Measurements from ENCODE around the gene ADRB2.
"Not testable (repeated sequence)": the region's sequence is repeated elsewhere in the genome, so short reads cannot be mapped to it uniquely, and the experiment has no call there.

Gene ADRB2

GRCh38 chr5:148826053-148826738 lies at the start of gene ADRB2:
TSS of gene ADRB2 (plus strand) at chr5:148826611. CDS start at chr5:148826832, 221 bp downstream.
- peak; percentile 66 to 80 for DNase-seq (ENCODE audit: low read depth in 2 of 2)

GRCh38 chr5:148776780-148777179 lies 49.6 kb upstream of the ADRB2 start:
- no peak for DNase-seq (ENCODE audit: low read depth in 2 of 2)

GRCh38 chr5:148778882-148779281 lies 47.5 kb upstream of the ADRB2 start:
- no peak for DNase-seq (ENCODE audit: low read depth in 2 of 2)

GRCh38 chr5:148780711-148781110 lies 45.7 kb upstream of the ADRB2 start:
- DNase-seq (ENCODE audit: low read depth in 2 of 2), result no peak

- no peak for DNase-seq (ENCODE audit: low read depth in 2 of 2)
Observed at GRCh38 chr5:148781766-148782165, 44.6 kb upstream of the ADRB2 start.

GRCh38 chr5:148785223-148785622 lies 41.2 kb upstream of the ADRB2 start:
- DNase-seq (ENCODE audit: low read depth in 2 of 2), result no peak

GRCh38 chr5:148786456-148786855 lies 40.0 kb upstream of the ADRB2 start:
- DNase-seq (ENCODE audit: low read depth in 2 of 2), result no peak

- DNase-seq (ENCODE audit: low read depth in 2 of 2), result no peak
Observed at GRCh38 chr5:148788636-148789035, 37.8 kb upstream of the ADRB2 start.

- no peak for DNase-seq (ENCODE audit: low read depth in 2 of 2)
Observed at GRCh38 chr5:148790545-148791333, 35.7 kb upstream of the ADRB2 start.

- peak in 1 of 2 donors; percentile 34 for DNase-seq (ENCODE audit: low read depth in 2 of 2)
Observed at GRCh38 chr5:148791334-148791667, 35.1 kb upstream of the ADRB2 start.

GRCh38 chr5:148791696-148792095 lies 34.7 kb upstream of the ADRB2 start:
- DNase-seq (ENCODE audit: low read depth in 2 of 2), result no peak

- no peak for DNase-seq (ENCODE audit: low read depth in 2 of 2)
Observed at GRCh38 chr5:148792744-148793143, 33.7 kb upstream of the ADRB2 start.

- no peak for DNase-seq (ENCODE audit: low read depth in 2 of 2)
Observed at GRCh38 chr5:148793261-148793660, 33.1 kb upstream of the ADRB2 start.

- DNase-seq (ENCODE audit: low read depth in 2 of 2), result no peak
Observed at GRCh38 chr5:148794275-148794674, 32.1 kb upstream of the ADRB2 start.

GRCh38 chr5:148794729-148795561 lies 31.5 kb upstream of the ADRB2 start:
- DNase-seq (ENCODE audit: low read depth in 2 of 2), result no peak

GRCh38 chr5:148796936-148797335 lies 29.5 kb upstream of the ADRB2 start:
- DNase-seq (ENCODE audit: low read depth in 2 of 2), result no peak

- DNase-seq (ENCODE audit: low read depth in 2 of 2), result no peak
Observed at GRCh38 chr5:148798786-148799185, 27.6 kb upstream of the ADRB2 start.

- DNase-seq (ENCODE audit: low read depth in 2 of 2), result no peak
Observed at GRCh38 chr5:148799737-148800527, 26.5 kb upstream of the ADRB2 start.

- DNase-seq (ENCODE audit: low read depth in 2 of 2), result no peak
Observed at GRCh38 chr5:148801682-148802276, 24.6 kb upstream of the ADRB2 start.

GRCh38 chr5:148803451-148803850 lies 23.0 kb upstream of the ADRB2 start:
- not testable (repeated sequence) for DNase-seq (ENCODE audit: low read depth in 2 of 2)

GRCh38 chr5:148804393-148804792 lies 22.0 kb upstream of the ADRB2 start:
- no peak for DNase-seq (ENCODE audit: low read depth in 2 of 2)
